GM10266 (cell line): ENCODE data around the gene BZW2.

Experiments used
- DNase-seq: peaks from one replicate; pipeline ENCODE4 v3.0.0; 2012; ENCODE audit errors: extremely low spot score
- TF ChIP-seq, protein P1 (sequence below): IDR thresholded peaks from 2 replicates; pipeline ENCODE4 v1.5.1; 2012; ENCODE audit warnings: mild to moderate bottlenecking, low read depth; ENCODE audit not compliant: control insufficient read depth, insufficient read depth; ENCODE audit errors: missing control alignments

Gene BZW2

GRCh38 chr7:16698200-16698905 lies 52.4 kb downstream of the BZW2 start:
- TF ChIP-seq, protein P1, sequence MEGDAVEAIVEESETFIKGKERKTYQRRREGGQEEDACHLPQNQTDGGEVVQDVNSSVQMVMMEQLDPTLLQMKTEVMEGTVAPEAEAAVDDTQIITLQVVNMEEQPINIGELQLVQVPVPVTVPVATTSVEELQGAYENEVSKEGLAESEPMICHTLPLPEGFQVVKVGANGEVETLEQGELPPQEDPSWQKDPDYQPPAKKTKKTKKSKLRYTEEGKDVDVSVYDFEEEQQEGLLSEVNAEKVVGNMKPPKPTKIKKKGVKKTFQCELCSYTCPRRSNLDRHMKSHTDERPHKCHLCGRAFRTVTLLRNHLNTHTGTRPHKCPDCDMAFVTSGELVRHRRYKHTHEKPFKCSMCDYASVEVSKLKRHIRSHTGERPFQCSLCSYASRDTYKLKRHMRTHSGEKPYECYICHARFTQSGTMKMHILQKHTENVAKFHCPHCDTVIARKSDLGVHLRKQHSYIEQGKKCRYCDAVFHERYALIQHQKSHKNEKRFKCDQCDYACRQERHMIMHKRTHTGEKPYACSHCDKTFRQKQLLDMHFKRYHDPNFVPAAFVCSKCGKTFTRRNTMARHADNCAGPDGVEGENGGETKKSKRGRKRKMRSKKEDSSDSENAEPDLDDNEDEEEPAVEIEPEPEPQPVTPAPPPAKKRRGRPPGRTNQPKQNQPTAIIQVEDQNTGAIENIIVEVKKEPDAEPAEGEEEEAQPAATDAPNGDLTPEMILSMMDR = no peak
- no peak for DNase-seq

DNA sequence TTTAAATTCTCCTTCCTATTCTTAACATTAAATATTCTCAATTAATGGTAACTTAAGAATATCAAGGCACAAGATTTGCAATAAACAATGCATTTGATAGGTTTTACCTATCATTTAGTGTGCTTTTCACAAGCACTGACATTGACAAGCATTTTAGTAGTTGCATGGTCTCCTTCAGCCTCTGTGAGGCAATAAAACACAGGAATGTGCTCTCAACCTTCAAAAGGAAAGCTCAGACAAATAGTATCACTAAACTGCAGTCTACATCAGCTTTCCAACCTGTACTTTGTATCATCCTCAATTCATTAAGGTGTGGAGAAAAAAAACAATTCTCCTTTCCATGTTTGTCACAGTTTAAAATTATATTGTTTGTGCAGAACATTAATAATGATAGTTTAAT lies 56.5 kb downstream of the BZW2 start:
- TF ChIP-seq, protein P1 = no peak
- no peak for DNase-seq

- DNase-seq = no peak
- TF ChIP-seq, protein P1 = no peak
These were observed 62.5 kb downstream of the BZW2 start for GRCh38 chr7:16708511-16708910.

- TF ChIP-seq, protein P1 = no peak
- DNase-seq = no peak
These were observed 63.0 kb downstream of the BZW2 start for GRCh38 chr7:16708980-16709379.

- no peak for DNase-seq
- TF ChIP-seq, protein P1 = no peak
These were observed 64.7 kb downstream of the BZW2 start for GRCh38 chr7:16710651-16711050.

- TF ChIP-seq, protein P1 = no peak
- DNase-seq = no peak
These were observed 65.7 kb downstream of the BZW2 start for GRCh38 chr7:16711730-16712129.

GRCh38 chr7:16712916-16713315 lies 66.9 kb downstream of the BZW2 start:
- TF ChIP-seq, protein P1 = no peak
- DNase-seq = no peak
